Measurements from ENCODE around the gene FNBP1.

The FNBP1 gene

DNA sequence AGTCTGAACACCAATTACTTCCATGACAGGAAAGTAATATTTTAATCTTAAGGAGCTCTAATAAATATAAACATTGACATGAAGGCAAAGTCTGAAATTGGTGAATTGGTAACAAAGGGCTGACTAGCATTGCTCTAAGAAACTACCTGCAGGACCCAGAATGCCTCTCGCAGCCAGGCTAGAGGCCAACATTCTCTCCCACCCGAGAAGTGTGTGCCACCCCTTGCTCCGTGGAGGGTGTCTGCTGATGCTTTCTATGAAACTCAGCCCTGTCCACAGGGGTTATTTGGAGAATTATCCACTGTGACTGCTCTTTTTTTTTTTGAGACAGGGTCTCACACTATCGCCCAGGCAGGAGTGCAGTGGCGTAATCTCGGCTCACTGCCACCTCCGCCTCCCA is 126.3 kb downstream of the FNBP1 start:
- H3K9me2 ChIP-seq (replicated peaks; ENCODE audit: insufficient read depth, low read length) = no peaks in the 10 kb centered on the region
- H3K79me2 ChIP-seq (ENCODE audit: low read length) = no peaks in the 10 kb centered on the region
- H3F3A ChIP-seq (ENCODE audit: insufficient read depth, low read length) = no peaks in the 10 kb centered on the region
- H3K4me2 ChIP-seq (ENCODE audit: low read depth, low read length) = no peak overlapping the region
- H3K4me1 ChIP-seq (ENCODE audit: low read length) = no peaks in the 10 kb centered on the region
- no peaks in the 10 kb centered on the region for H3K9me3 ChIP-seq (replicated peaks; ENCODE audit: insufficient read depth, low read length)
- TF ChIP-seq EZH2 (optimal IDR thresholded peaks at IDR 0.05; ENCODE audit: low read depth, low read length) (no peak), EZH2phosphoT487 (IDR thresholded peaks at IDR 0.05; ENCODE audit: low read length) (no peak)
- TF ChIP-seq, protein P1, sequence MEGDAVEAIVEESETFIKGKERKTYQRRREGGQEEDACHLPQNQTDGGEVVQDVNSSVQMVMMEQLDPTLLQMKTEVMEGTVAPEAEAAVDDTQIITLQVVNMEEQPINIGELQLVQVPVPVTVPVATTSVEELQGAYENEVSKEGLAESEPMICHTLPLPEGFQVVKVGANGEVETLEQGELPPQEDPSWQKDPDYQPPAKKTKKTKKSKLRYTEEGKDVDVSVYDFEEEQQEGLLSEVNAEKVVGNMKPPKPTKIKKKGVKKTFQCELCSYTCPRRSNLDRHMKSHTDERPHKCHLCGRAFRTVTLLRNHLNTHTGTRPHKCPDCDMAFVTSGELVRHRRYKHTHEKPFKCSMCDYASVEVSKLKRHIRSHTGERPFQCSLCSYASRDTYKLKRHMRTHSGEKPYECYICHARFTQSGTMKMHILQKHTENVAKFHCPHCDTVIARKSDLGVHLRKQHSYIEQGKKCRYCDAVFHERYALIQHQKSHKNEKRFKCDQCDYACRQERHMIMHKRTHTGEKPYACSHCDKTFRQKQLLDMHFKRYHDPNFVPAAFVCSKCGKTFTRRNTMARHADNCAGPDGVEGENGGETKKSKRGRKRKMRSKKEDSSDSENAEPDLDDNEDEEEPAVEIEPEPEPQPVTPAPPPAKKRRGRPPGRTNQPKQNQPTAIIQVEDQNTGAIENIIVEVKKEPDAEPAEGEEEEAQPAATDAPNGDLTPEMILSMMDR (IDR thresholded peaks at IDR 0.05; ENCODE audit: low read length) = no peak
- no peak overlapping the region for H2AFZ ChIP-seq (ENCODE audit: low read length)
- H3K27me3 ChIP-seq (replicated peaks; ENCODE audit: insufficient read depth, low read length) = no peaks in the 10 kb centered on the region
- no peak overlapping the region for H3K9ac ChIP-seq (ENCODE audit: low read length)
- H3K27ac ChIP-seq (ENCODE audit: low read length) = no peak overlapping the region
- H3K36me3 ChIP-seq (replicated peaks; ENCODE audit: insufficient read depth, low read length) = no peaks in the 10 kb centered on the region
- H3K4me3 ChIP-seq (ENCODE audit: low read length) = no peak overlapping the region
- no peaks in the 10 kb centered on the region for H4K20me1 ChIP-seq (ENCODE audit: insufficient read depth, low read length)
- no peak for DNase-seq

DNA sequence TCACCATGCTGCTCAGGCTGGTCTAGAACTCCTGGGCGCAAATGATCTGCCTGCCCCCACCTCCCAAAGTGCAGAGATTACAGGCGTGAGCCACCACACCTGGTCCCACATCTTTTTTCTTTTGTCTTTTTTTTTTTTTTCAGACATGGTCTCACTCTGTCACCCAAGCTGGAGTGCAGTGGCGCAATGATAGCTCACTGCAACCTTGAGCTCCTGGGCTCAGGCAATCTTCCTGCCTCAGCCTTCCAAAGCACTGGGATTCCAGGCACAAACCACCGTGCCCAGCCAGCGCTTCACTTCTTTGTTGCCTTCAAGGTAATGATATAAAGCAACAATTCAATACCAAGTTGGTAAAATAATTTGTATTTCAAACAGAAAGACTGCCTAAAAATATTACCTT is 128.9 kb downstream of the FNBP1 start:
- H3F3A ChIP-seq (ENCODE audit: insufficient read depth, low read length) = peaks cover 2% of the 10 kb centered on the region
- H3K27me3 ChIP-seq (replicated peaks; ENCODE audit: insufficient read depth, low read length) = no peaks in the 10 kb centered on the region
- no peak overlapping the region for H3K4me3 ChIP-seq (ENCODE audit: low read length)
- no peaks in the 10 kb centered on the region for H3K9me3 ChIP-seq (replicated peaks; ENCODE audit: insufficient read depth, low read length)
- H3K79me2 ChIP-seq (ENCODE audit: low read length) = no peaks in the 10 kb centered on the region
- no peak overlapping the region for H3K4me2 ChIP-seq (ENCODE audit: low read depth, low read length)
- H4K20me1 ChIP-seq (ENCODE audit: insufficient read depth, low read length) = no peaks in the 10 kb centered on the region
- H2AFZ ChIP-seq (ENCODE audit: low read length) = no peak overlapping the region
- TF ChIP-seq, protein P1 (IDR thresholded peaks at IDR 0.05; ENCODE audit: low read length) = no peak
- no peak for TF ChIP-seq EZH2phosphoT487 (IDR thresholded peaks at IDR 0.05; ENCODE audit: low read length)
- no peak for TF ChIP-seq EZH2 (optimal IDR thresholded peaks at IDR 0.05; ENCODE audit: low read depth, low read length)
- H3K9ac ChIP-seq (ENCODE audit: low read length) = no peak overlapping the region
- H3K4me1 ChIP-seq (ENCODE audit: low read length) = peaks cover 11% of the 10 kb centered on the region
- H3K27ac ChIP-seq (ENCODE audit: low read length) = no peak overlapping the region
- no peak for DNase-seq
- H3K9me2 ChIP-seq (replicated peaks; ENCODE audit: insufficient read depth, low read length) = no peaks in the 10 kb centered on the region
- no peaks in the 10 kb centered on the region for H3K36me3 ChIP-seq (replicated peaks; ENCODE audit: insufficient read depth, low read length)

DNA sequence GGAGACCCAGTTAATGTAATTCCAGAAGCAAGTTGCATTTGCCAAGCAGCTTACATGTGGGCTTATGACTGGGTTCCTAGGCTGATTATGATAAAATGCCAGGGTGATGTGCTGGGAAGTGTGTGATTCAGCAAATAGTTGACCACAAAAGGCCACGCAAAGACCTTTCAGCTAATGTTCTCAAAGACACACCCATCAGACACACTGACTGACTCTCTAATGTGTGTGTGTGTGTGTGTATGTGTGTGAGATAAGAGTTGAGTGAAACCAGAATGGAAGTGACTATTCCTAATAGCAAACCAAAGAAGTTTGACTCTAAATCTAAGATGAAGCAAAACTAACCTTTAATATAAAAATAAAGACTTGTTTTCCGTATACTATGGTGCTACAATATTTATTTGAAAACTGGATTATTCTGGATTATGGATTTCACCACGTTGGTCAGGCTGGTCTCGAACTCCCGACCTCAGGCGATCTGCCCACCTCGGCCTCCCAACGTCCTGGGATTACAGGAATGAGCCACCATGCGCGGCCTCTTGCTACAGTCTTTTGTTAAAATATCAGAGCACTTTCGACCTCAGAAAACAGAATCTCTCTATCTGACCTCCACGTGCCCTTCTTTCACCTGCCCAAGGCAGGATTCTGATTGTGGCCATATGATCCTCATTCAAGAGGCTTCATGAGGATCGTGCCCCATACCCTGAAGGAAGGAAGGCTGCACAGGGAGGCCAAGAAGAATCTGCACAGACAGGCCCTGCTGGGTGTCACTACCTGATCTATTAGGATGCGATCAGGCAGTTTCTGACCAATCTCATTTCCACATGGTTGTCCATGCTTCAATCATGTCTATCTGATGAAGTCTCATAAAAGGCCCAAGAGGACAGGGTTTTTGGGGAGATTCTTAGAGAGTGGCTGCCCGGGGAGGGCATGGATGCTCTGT is 132.1 kb downstream of the FNBP1 start:
- H3F3A ChIP-seq (ENCODE audit: insufficient read depth, low read length) = peaks cover 7% of the 10 kb centered on the region
- H3K4me3 ChIP-seq (ENCODE audit: low read length) = no peak overlapping the region
- TF ChIP-seq EZH2 (optimal IDR thresholded peaks at IDR 0.05; ENCODE audit: low read depth, low read length) (no peak), EZH2phosphoT487 (IDR thresholded peaks at IDR 0.05; ENCODE audit: low read length) (no peak)
- TF ChIP-seq, protein P1 (IDR thresholded peaks at IDR 0.05; ENCODE audit: low read length) = no peak
- H3K79me2 ChIP-seq (ENCODE audit: low read length) = no peaks in the 10 kb centered on the region
- H3K4me2 ChIP-seq (ENCODE audit: low read depth, low read length) = no peak overlapping the region
- H3K9me3 ChIP-seq (replicated peaks; ENCODE audit: insufficient read depth, low read length) = no peaks in the 10 kb centered on the region
- no peak overlapping the region for H2AFZ ChIP-seq (ENCODE audit: low read length)
- no peaks in the 10 kb centered on the region for H3K27me3 ChIP-seq (replicated peaks; ENCODE audit: insufficient read depth, low read length)
- no peak for DNase-seq
- H3K27ac ChIP-seq (ENCODE audit: low read length) = no peak overlapping the region
- H3K4me1 ChIP-seq (ENCODE audit: low read length) = peaks cover 20% of the 10 kb centered on the region
- H4K20me1 ChIP-seq (ENCODE audit: insufficient read depth, low read length) = no peaks in the 10 kb centered on the region
- H3K9me2 ChIP-seq (replicated peaks; ENCODE audit: insufficient read depth, low read length) = no peaks in the 10 kb centered on the region
- H3K9ac ChIP-seq (ENCODE audit: low read length) = no peak overlapping the region
- H3K36me3 ChIP-seq (replicated peaks; ENCODE audit: insufficient read depth, low read length) = no peaks in the 10 kb centered on the region
